Measurements from ENCODE around the gene VRK3. TPM values are rescaled to one million over a fixed set of nuclear protein-coding genes. Genes with fewer than 3 reads are reported as not detected.

VRK3 gene
- total and polyA plus RNA-seq, 11 donors = 9.9 to 33.7 (median 23.1) TPM

- Histone ChIP-seq H3K36me3 (peaks cover 3 to 98% (median 93%) of the 10 kb centered on the region in 9 donors), H3K27ac (no peak overlapping the region), H3K9me3 (no peaks in the 10 kb centered on the region), H3K4me3 (no peak overlapping the region), H3K4me1 (peaks cover 0 to 30% (median 7%) of the 10 kb centered on the region in 12 donors), H3K27me3 (no peaks in the 10 kb centered on the region)
- DNase-seq (no peak), ATAC-seq (no peak)
- WGBS, 4 donors = 91 to 95% (median 92%) methylated on average over 19 to 20 of the region's 20 CpGs
- intact Hi-C loops (cut with DNase I) = no loop called here
- no peak for TF ChIP-seq CTCF (IDR thresholded peaks at IDR 0.05)
- no peak for TF ChIP-seq POLR2A (IDR thresholded peaks at IDR 0.05)
Measured at GRCh38 chr19:50000038-50000840, 24.9 kb downstream of the VRK3 start.

GRCh38 chr19:49999371-50000010, 25.7 kb downstream of the VRK3 start:
- H3K27ac ChIP-seq = no peak overlapping the region
- H3K4me1 ChIP-seq = peaks cover 0 to 28% (median 7%) of the 10 kb centered on the region in 12 donors
- ATAC-seq (no peak), DNase-seq (no peak)
- intact Hi-C loops (cut with DNase I) = no loop called here
- H3K9me3 ChIP-seq = no peaks in the 10 kb centered on the region
- TF ChIP-seq POLR2A (IDR thresholded peaks at IDR 0.05) = no peak
- TF ChIP-seq CTCF (IDR thresholded peaks at IDR 0.05) = no peak
- no peaks in the 10 kb centered on the region for H3K27me3 ChIP-seq
- 41 to 47% (median 44%) methylated on average over 5 to 6 of the region's 6 CpGs for WGBS, 4 donors
- H3K4me3 ChIP-seq = no peak overlapping the region
- H3K36me3 ChIP-seq = peaks cover 3 to 100% (median 95%) of the 10 kb centered on the region in 9 donors

GRCh38 chr19:49997709-49998108, 27.5 kb downstream of the VRK3 start:
- TF ChIP-seq CTCF (IDR thresholded peaks at IDR 0.05) = no peak
- no peak for TF ChIP-seq POLR2A (IDR thresholded peaks at IDR 0.05)
- Histone ChIP-seq H3K27ac (no peak overlapping the region), H3K9me3 (no peaks in the 10 kb centered on the region), H3K27me3 (no peaks in the 10 kb centered on the region), H3K4me1 (peaks cover 0 to 11% (median 0%) of the 10 kb centered on the region in 12 donors), H3K36me3 (peaks cover 3 to 100% (median 96%) of the 10 kb centered on the region in 9 donors), H3K4me3 (no peak overlapping the region)
- no peak for DNase-seq
- peak in 3 of 4 donors; percentile 23 to 47 (median 35) for ATAC-seq
- WGBS, 4 donors = 72 to 84% (median 79%) methylated on average over 5 of the region's 5 CpGs
- intact Hi-C loops (cut with DNase I) = no loop called here

GRCh38 chr19:49988433-49988832, 36.7 kb downstream of the VRK3 start:
- no peak for DNase-seq

More at GRCh38 chr19:49988433-49988832, 36.7 kb downstream of the VRK3 start:
- intact Hi-C loops (cut with DNase I) = loop anchor here in 1 of 10 donors (5.0 kb wide), 1 partner anchor 36 kb away; no protein-coding TSS in a partner anchor
- Histone ChIP-seq H3K27ac (no peak overlapping the region), H3K36me3 (peaks cover 2 to 97% (median 88%) of the 10 kb centered on the region in 9 donors), H3K9me3 (no peaks in the 10 kb centered on the region), H3K27me3 (no peaks in the 10 kb centered on the region), H3K4me3 (no peak overlapping the region), H3K4me1 (peaks cover 0 to 7% (median 0%) of the 10 kb centered on the region in 12 donors)
- WGBS, 4 donors = 91 to 96% (median 96%) methylated on average over 9 of the region's 9 CpGs
- no peak for ATAC-seq
- TF ChIP-seq CTCF (IDR thresholded peaks at IDR 0.05) = no peak
- TF ChIP-seq POLR2A (IDR thresholded peaks at IDR 0.05) = no peak
